Muscle of back (tissue), 11 donors: Measurements from ENCODE around the gene BBC3. TPM values are rescaled to one million over a fixed set of nuclear protein-coding genes. Genes with fewer than 3 reads are reported as not detected.

Experiments used
- DNase-seq, 3 donors: peaks; one replicate each; pipeline versions ENCODE4 v3.0.0 to v3.0.0-alpha.2; 2013
- polyA plus RNA-seq, 10 donors: library from polyadenylated mRNA; unstranded; fragments of 120-200 nt; gene quantifications; one replicate each; pipeline ENCODE4 v1.2.1, GENCODE V29; 2013; ENCODE audit not compliant: insufficient read length in 10 of 10

Gene BBC3
- polyA plus RNA-seq, 10 donors, result 1.7 to 3.8 (median 2.4) TPM

GRCh38 chr19:47232422-47233211, 1.6 kb upstream of the BBC3 start:
- DNase-seq, result no peak

DNA sequence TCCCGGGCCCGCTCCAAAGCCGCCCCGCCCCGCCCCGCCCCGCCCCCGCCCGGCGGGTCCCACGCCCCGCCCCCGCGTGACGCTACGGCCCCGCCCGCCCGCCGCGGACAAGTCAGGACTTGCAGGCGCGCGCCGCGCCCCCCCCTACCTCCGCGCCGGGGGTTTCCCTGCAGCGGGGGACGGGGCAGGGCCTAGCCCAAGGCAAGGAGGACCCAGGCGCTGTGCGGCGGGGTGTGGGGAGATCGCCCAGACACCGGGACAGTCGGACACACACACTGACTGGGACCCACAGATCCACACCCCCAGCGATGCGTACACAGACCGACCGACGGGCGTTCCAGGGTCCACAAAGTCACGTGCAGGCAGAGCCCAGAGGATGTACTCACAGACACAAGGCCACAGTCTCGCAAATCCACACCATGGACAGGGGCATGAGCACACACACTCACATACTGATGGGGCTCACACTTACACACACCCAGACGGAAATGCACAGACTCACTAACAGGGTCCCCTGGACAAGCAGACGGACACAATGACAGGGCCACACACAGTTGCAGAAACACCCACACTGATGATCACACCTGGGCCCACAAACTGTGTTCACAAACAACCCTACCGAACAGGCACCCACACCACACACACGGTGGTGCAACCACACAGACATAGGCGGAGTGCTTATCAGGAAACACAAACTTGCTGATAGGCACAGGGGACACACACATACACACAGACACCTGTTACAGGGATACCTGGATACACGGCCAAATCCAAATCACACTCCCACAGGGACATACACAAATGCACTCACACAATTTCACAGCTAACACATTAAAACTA, 436 bp upstream of the BBC3 start:
- peak; percentile 78 to 90 (median 81) for DNase-seq

DNA sequence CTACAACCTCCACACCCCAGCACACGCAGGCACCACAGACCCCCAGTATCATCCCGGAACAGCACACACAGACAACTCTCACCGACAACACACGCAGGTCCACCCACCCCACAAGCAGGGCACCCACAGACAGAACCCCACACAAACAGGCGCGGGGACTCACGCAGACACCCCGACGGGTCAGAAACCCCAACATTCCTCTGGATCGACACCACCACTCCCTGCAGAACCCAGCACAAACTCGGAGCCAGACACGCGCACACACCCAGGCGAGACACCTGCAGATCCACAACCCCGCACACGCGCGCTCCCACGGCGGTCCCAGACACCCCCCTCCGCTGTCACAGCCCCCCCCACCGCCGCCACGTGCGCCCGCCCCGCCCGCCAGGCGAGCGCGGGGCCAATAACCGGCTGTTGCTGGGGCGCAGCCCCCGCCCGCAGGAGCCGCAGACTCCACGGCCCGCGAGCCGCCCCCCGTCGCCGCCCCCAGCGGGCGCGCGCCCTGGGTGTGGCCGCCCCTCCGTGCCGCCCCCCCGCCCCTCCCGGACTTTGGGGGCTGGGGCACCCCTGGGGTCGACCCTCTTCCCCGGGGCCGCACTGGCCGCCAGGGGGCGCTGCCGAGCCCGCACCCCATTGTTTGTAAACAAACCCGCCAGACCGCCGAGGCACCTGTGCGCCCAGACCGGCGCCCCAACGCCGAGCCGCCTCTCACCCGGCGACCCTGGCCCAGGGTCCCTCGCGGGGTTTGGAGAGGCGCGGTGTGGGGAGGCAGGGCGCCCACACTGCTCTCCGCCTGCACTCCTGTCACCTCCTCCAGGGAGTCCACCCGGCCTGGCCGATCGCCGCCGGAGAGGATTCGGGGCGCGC, 712 bp downstream of the BBC3 start:
- peak in 1 of 3 donors; percentile 70 for DNase-seq

- DNase-seq, result peak in 1 of 3 donors; percentile 67
Observed at GRCh38 chr19:47229676-47230053, 1.3 kb downstream of the BBC3 start.

- DNase-seq, result peak in 1 of 3 donors; percentile 68
Observed at GRCh38 chr19:47228937-47229675, 1.9 kb downstream of the BBC3 start.

DNA sequence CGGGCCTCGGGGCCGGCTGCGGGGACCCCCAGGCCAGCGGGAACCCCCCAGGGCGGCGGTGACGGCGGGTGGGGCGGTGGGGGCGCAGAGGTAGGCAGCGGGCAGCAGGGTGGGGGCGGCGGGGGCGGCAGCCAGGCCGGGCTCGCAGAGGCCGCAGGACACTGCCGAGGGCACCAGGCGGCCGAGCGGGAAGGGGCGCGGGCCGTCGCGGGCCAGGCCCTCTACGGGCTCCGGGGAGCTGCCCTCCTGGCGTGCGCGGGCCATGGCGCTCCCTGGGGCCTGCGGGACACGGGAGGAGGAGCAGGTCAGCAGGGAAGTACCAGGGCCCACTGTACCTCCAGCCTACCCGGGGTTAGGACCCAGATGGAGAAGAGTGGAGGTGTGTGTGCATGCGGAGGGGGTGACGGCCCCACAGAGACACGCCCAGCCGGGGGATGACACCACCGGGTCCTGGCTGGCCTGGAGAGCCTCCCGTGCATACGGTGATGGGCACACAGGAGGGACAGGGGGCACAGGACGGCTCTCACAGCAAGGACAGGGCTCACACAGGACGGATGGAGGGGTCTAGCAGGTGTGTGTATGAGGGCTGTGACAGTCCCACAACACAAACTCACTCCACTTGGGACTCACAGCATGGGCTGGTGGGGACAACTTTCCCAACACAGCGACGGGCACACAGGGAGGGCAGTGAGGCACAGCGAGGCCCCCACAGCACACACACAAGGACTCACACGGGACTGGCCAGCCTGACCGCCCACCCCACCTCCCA, 2.6 kb downstream of the BBC3 start:
- DNase-seq, result peak in 1 of 3 donors; percentile 65

DNA sequence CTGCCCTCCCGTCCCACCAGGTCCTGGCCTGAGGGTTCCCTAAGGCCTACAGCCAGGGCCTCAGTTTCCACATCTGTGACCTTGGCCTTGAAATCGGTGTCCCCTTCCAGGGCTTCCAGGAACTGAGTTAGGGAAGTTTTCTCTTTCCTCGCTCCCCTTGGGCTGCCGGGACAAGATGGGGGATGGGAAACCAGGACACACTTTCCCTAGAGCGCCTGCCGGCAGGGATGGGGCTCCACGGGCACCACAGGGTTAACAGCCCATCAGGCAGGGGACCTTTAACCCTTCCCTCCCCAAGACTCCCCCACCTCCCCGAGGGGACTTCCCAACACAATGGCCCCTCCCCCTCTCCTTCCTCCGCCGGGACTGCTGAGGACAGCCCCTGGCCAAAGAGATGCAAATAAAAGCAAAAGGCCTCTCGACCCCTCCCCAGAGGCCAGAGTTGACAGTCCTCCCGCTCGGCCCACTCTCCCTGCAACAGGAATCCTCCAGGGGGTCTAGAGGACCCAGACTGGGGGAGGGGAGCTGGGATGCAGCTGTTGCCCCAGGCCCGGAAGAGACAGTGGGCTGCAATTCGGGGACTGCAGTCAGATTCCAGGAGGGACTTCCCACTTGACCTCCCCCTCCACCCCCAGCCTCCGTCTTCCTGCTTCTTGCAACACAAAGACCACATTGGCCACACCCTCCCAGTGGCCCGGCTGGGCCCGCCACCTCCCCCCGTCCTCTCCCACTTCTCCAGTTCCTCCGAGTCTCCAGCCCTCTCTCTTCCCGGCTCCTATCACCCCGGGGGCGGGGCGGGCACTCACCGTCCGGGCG, 3.4 kb downstream of the BBC3 start:
- peak; percentile 75 to 87 (median 84) for DNase-seq

DNA sequence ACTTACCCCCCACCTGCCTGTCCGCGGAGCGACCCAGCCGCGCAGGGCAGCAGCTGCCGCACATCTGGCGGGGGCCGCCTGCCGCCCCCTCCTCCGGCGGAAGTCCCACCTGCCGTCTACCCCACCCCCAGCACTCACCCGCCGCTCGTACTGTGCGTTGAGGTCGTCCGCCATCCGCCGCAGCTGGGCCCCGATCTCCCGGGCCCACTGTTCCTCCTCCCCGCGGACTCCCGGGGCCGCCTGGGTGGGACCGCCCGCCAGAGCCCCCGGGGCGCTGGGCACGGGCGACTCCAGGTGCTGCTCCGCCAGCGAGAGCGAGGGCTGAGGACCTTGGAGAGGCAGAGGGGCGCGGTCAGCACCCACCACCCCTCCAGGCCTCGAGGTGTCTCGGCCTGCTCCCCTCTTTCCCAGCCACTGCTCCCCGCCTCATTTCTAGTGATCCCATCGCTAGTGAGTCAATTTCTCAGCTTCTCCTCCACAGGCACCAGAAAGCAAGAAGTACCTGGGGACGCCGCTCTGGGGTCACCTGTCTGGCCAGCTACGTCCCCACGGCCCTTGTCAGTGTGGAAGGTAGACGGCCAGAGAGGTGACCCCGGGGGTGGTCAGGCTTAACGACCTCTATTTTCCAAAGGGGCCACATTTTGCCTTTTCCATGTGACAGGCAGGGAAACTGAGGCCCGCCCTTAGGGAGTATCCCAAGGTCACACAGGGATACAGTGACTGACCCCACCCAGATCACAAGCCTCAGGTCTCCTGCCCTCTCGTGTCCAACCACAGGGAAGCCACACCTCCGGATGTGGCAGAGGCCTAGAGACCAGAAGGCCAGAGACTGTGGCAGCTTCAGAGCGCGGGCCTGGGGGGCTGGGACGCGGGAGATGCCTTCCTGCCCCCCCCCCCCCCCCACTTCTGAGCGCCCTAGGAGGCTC, 4.3 kb downstream of the BBC3 start:
- peak; percentile 50 to 77 (median 65) for DNase-seq

DNA sequence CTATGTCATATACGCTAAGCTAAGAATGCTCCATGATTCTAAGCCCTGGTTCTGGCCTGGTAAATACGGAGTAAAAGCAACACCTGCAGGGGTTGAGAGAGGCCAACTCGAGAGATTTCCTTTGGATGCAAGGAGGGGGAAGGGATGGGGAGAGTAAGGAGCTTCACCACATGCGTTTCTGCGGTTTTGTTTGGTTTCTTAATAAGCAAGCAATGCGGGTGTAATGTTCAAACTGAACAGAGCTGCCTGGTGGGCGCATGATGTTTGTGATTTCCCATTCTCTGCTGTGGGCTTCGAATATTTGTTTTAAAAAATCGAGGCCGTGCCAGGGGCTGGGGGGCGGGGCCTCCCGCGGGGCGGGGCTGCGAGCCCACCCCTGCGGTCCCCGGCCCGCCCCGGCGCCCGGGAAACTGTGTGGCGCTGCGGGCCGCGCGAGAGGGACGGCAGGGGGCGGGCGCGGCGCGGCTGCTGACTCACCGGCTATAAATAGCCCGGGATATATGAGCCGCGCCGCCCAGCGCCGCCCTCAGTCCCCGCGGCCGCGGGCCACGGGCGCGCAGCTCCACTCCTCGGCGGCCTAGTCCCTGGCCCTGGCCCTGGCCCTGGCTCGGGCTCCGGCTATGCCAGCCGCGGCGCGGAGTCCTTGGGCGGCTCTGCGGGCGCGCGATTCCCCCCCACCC, 5.1 kb downstream of the BBC3 start:
- peak; percentile 91 to 96 (median 93) for DNase-seq

- DNase-seq, result no peak
Observed at GRCh38 chr19:47221890-47222289, 9.1 kb downstream of the BBC3 start.

- no peak for DNase-seq
Observed at GRCh38 chr19:47221080-47221841, 9.7 kb downstream of the BBC3 start.

DNA sequence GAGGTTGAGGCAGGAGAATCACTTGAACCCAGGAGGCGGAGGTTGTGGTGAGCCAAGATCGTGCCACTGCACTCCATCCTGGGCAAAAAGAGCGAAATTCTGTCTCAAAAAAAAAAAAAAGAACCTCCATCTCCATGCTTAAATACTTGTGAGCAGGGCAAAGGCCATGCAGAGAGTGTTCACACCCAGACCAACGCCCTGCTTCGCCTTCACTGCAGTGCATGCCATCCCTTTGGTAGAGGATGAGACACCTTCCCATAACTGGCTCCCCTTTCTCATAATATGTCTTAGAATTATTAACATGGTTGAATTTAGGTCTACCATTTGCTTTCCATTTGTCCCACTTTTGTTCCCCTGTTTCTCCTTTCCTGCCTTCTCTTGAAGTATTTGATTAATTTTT, 15.4 kb downstream of the BBC3 start:
- DNase-seq, result no peak

- peak; percentile 76 to 90 (median 85) for DNase-seq
Observed at GRCh38 chr19:47210689-47211316, 20.2 kb downstream of the BBC3 start.

GRCh38 chr19:47210180-47210490, 20.9 kb downstream of the BBC3 start:
- DNase-seq, result no peak

DNA sequence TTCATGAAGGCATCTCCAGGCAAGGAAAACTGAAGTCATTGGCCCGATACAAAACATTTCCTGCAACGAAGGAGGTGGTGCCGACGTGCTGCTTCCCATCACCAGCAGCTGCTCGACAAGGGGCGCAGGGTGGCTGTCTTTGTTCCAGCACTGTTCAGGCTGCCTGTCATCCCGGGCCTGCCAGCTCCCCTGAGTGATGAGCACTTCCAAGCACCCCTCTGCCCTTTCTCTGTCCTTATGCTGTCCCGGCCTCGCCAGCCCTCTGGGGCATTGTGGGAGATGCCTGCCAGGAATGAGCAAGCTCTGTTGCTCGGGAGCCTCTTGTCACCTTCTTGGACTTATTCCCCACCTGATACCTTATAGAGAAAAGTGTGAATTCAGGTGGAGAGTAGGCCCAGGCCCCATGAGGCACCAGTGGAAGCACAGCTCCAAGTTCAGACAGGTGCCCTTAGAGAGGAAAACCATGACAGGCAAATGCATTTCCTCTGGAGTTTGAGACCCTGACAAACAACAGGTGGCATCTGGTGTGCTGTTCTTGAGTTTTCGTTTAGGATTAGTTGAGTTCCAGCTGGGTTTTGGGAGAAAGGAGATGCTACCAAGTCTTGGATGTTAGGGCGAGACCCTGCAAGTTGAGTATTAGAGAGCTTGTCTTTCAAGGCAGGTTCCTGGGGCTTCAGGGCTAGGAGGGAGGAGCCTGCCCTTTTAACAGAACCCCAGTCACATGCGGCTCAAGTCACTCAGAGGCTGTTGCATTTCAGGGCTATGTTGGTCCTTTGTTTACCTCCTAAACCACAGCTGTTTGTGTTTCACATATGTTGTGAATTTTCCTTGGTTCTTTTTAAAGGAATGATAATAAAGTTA, 21.4 kb downstream of the BBC3 start:
- no peak for DNase-seq

- DNase-seq, result no peak
Observed at GRCh38 chr19:47203254-47203653, 27.7 kb downstream of the BBC3 start.
